Measurements from ENCODE around the gene CCDC39. TPM values are rescaled to one million over a fixed set of nuclear protein-coding genes. Genes with fewer than 3 reads are reported as not detected.
A peak's percentile ranks its signal among the peaks of the same experiment; 100 is the strongest.
"Not testable (repeated sequence)": the region's sequence is repeated elsewhere in the genome, so short reads cannot be mapped to it uniquely, and the experiment has no call there.

Gene CCDC39
- total RNA-seq, 1 donor from 2014 or later, result 0.13 TPM

DNA sequence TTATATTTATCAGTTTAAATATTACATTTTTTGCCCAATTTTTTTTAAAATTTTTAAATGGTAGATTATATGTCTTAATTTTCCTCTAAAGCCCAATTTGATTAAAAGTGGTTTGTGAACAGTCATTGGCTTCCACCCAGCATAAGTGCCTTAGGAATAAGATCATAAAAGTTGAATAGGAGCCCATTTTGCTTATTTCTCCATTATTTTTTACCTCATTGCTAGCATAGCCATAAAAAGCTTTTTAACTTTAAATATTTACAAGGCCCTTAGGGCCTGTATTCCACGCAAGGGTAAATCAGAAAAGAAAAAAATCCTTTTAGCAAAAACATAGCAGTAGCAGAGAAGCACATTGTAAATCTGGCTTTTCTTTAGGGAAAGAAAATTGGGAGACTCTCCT lies 68.3 kb downstream of the CCDC39 start:
- TF ChIP-seq, protein P1, sequence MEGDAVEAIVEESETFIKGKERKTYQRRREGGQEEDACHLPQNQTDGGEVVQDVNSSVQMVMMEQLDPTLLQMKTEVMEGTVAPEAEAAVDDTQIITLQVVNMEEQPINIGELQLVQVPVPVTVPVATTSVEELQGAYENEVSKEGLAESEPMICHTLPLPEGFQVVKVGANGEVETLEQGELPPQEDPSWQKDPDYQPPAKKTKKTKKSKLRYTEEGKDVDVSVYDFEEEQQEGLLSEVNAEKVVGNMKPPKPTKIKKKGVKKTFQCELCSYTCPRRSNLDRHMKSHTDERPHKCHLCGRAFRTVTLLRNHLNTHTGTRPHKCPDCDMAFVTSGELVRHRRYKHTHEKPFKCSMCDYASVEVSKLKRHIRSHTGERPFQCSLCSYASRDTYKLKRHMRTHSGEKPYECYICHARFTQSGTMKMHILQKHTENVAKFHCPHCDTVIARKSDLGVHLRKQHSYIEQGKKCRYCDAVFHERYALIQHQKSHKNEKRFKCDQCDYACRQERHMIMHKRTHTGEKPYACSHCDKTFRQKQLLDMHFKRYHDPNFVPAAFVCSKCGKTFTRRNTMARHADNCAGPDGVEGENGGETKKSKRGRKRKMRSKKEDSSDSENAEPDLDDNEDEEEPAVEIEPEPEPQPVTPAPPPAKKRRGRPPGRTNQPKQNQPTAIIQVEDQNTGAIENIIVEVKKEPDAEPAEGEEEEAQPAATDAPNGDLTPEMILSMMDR (IDR thresholded peaks at IDR 0.05; ENCODE audit: insufficient read depth, low read length, poor library complexity, severe bottlenecking), result no peak
- no peaks in the 10 kb centered on the region for H3K27me3 ChIP-seq (ENCODE audit: control insufficient read depth, insufficient read depth, low read length)
- H3K4me3 ChIP-seq (ENCODE audit: low read depth, low read length), result no peak overlapping the region
- DNase-seq (ENCODE audit: low read depth), result no peak
- peaks cover 1% of the 10 kb centered on the region for H3K36me3 ChIP-seq (ENCODE audit: control insufficient read depth, insufficient read depth, low read length)

DNA sequence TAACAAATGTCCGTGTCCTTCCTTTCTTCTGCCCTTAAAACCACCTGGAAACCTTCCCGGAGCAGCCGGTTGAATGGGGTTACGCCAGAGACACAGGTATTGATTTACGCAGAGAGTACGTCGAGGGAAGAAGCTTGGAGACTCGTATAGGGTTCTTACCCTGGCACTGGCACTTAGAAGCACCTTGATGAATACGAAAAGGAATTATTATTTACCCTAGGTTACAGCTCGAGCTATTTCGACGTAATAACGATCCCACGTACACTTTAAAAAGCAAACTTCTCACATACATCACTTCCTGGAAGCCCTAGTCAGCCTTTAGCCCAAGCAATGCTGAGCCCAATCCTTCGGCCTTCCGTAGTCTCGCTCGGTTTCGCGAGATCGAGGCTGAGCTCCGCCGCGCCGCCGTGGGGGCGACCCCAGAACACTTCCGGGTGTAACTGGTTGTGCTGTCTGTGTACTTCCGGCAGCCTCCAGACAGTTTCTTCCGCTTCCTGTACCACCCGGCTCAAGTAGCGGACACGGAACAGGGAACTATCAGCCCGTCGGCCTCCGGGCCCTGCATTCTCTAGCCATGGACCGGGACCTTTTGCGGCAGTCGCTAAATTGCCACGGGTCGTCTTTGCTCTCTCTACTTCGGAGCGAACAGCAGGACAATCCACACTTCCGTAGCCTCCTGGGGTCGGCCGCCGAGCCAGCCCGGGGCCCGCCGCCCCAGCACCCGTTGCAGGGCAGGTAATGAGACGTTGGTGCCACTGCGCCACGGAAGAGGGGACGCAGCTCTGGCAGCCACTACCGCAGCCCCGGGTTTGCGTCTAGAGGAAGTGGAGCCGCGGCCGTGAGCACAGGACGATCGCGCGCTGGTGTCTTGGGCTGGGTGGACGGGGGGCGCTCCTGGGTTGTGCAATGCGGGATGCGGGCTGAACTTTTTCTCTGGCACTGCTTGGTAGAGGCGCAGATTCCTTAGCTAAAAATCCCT lies 77.3 kb downstream of the CCDC39 start, which contains the start of gene TTC14:
TSS of gene TTC14 (plus strand) at position 476 of the 979 bp plus-strand sequence. CDS start at position 575, 99 bp downstream.
- TF ChIP-seq, protein P1 (IDR thresholded peaks at IDR 0.05; ENCODE audit: insufficient read depth, low read length, poor library complexity, severe bottlenecking), result no peak

DNA sequence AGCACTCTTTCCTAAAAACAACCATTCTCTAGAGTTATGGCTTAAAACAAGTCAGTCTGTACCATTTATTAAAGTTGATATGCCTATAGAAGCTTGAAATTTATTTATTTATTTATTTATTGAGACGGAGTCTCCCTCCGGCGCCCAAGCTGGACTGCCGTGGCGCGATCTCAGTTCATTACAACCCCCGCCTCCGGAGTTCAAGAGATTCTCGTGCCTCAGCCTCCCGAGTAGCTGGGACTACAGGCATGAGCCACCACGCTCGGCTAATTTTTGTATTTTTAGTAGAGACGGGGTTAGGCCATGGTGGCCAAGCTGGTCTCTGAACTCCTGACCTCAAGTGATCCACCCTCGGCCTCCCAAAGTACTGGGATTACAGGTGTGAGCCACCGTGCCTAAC lies 78.8 kb downstream of the CCDC39 start:
- H3K27me3 ChIP-seq (ENCODE audit: control insufficient read depth, insufficient read depth, low read length), result no peaks in the 10 kb centered on the region
- TF ChIP-seq, protein P1 (IDR thresholded peaks at IDR 0.05; ENCODE audit: insufficient read depth, low read length, poor library complexity, severe bottlenecking), result no peak
- H3K4me3 ChIP-seq (ENCODE audit: low read depth, low read length), result no peak overlapping the region
- no peaks in the 10 kb centered on the region for H3K36me3 ChIP-seq (ENCODE audit: control insufficient read depth, insufficient read depth, low read length)
- DNase-seq (ENCODE audit: low read depth), result no peak

More for the DNA sequence above, 77.3 kb downstream of the CCDC39 start, which contains the start of gene TTC14:
- H3K36me3 ChIP-seq (ENCODE audit: control insufficient read depth, insufficient read depth, low read length), result no peaks in the 10 kb centered on the region
- H3K4me3 ChIP-seq (ENCODE audit: low read depth, low read length), result peak within 1 kb of the TSS; percentile 79
- DNase-seq (ENCODE audit: low read depth), result peak; percentile 88
- no peaks in the 10 kb centered on the region for H3K27me3 ChIP-seq (ENCODE audit: control insufficient read depth, insufficient read depth, low read length)

DNA sequence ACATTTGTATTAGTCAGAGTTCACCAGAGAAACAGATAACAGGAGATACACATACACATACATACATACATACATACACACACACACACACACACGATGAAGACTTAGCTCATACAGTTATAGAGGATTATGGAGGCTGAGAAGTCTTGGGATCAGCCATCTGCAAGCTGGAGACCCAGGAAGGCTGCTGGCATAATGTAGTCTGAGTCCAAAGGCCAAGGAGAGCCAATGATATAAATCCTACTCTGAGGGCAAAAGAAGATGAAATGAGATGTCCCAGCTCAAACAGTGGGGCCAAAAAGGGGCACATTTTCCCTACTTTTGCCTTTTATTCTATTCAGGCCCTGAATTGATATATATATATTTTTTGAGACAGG lies 83.7 kb downstream of the CCDC39 start:
- Histone ChIP-seq H3K27me3 (ENCODE audit: control insufficient read depth, insufficient read depth, low read length) (no peaks in the 10 kb centered on the region), H3K36me3 (ENCODE audit: control insufficient read depth, insufficient read depth, low read length) (no peaks in the 10 kb centered on the region), H3K4me3 (ENCODE audit: low read depth, low read length) (no peak overlapping the region)
- no peak for DNase-seq (ENCODE audit: low read depth)
- TF ChIP-seq, protein P1 (IDR thresholded peaks at IDR 0.05; ENCODE audit: insufficient read depth, low read length, poor library complexity, severe bottlenecking), result no peak

DNA sequence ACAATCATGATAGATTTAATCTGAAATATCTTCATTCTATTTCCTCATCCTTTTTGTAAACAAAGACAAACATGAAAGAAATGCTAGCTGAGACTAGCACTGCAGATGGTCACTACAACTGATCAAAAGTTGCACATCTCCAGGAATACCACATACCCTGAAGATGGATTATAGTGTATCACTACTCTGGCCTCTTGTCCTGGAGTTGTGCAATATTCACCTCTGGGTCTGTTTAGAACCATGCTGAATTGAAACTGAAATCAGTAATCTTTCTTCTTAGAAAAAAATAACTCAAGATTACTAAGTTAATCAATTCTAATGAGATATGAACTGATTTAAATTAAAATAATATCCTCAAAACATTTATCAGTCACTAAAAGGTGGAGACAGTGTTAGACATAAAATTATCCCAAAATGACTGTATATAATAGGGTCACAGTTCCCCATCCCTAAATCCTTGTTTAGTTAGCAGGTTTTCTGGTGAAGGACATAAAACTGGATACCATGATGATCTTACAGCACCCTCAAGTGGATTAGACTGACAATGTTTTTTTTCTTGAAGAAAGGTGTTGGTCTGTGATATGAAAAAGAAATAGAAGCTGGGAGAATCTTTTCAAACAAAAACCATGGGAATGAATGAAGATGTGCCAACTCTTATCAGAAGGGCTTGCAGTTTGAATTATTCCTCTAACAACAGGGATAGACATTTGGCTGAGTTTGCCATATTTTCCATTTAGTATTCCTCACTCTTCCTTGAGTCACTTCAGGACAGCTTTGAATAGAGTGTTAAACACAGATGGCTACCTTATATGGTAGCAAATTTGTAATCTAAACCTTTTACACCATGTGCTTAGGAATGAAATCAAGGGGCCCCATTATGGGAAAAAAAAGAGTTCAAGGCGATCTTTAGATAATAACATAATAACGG lies 84.4 kb downstream of the CCDC39 start:
- TF ChIP-seq, protein P1 (IDR thresholded peaks at IDR 0.05; ENCODE audit: insufficient read depth, low read length, poor library complexity, severe bottlenecking), result peak; percentile 41
- H3K4me3 ChIP-seq (ENCODE audit: low read depth, low read length), result no peak overlapping the region
- no peaks in the 10 kb centered on the region for H3K36me3 ChIP-seq (ENCODE audit: control insufficient read depth, insufficient read depth, low read length)
- no peaks in the 10 kb centered on the region for H3K27me3 ChIP-seq (ENCODE audit: control insufficient read depth, insufficient read depth, low read length)
- DNase-seq (ENCODE audit: low read depth), result no peak

DNA sequence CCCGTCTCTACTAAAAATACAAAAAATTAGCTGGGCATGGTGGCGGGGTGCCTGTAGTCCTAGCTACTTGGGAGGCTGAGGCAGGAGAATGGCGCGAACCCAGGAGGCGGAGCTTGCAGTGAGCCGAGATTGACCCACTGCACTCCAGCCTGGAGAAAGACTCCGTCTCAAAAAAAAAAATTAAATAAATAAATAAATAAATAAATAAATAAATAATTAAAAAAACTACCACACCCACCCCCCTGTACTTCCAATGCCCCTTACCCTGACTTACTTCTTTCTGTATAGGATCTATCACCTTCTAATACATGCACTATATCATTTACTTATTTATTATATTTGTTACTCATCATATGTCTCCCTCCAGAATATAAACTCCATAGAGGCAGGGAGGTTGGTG lies 85.7 kb downstream of the CCDC39 start:
- not testable (repeated sequence) for H3K4me3 ChIP-seq (ENCODE audit: low read depth, low read length); H3K36me3 ChIP-seq (ENCODE audit: control insufficient read depth, insufficient read depth, low read length); H3K27me3 ChIP-seq (ENCODE audit: control insufficient read depth, insufficient read depth, low read length); DNase-seq (ENCODE audit: low read depth)

All from kidney epithelial cell (primary cell).